ENCODE data around the gene RMND1. TPM values are rescaled to one million over a fixed set of nuclear protein-coding genes. Genes with fewer than 3 reads are reported as not detected.

The RMND1 gene
- total and polyA plus RNA-seq, 2 of the 13 experiments (the other 11 are each of a cell fraction or from before 2014, with no cell fraction given): 34.0 to 72.5 TPM

DNA sequence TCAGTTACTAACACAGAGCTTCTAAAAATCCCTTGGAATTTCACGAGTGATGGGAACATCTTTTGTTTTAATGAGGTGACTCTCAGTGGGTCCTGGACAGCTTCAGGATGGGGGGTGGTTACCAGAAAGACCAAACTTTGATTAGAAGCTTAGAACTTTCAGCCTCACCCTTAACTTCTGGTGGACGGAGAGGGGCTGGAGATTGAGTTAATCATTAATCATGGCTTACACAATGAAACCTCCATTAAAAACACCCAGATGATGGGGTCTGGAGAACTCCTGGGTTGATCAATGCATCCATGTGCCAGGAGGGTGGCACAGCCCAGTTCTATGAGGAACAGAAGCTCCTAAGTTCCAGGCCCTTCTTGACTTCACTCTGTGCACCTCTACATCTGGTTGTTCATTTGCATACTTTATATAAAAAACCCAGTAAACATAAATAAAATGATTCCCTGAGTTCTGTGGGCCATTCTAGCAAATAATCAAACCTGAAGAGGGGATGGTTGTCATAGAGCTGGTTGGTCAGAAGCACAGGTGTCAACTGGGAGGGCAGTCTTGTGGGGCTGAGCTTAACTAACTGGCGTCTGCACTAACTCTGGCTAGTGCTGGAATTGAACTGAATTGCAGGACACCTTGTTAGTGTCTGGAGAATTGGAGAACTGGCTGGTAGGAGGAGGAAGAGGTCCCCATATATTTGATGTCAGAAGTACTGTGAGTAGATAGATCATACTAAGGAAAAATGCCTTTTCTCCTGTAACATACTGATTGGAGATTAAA, 10.3 kb downstream of the RMND1 start (continued):
- TF ChIP-seq, protein P1, sequence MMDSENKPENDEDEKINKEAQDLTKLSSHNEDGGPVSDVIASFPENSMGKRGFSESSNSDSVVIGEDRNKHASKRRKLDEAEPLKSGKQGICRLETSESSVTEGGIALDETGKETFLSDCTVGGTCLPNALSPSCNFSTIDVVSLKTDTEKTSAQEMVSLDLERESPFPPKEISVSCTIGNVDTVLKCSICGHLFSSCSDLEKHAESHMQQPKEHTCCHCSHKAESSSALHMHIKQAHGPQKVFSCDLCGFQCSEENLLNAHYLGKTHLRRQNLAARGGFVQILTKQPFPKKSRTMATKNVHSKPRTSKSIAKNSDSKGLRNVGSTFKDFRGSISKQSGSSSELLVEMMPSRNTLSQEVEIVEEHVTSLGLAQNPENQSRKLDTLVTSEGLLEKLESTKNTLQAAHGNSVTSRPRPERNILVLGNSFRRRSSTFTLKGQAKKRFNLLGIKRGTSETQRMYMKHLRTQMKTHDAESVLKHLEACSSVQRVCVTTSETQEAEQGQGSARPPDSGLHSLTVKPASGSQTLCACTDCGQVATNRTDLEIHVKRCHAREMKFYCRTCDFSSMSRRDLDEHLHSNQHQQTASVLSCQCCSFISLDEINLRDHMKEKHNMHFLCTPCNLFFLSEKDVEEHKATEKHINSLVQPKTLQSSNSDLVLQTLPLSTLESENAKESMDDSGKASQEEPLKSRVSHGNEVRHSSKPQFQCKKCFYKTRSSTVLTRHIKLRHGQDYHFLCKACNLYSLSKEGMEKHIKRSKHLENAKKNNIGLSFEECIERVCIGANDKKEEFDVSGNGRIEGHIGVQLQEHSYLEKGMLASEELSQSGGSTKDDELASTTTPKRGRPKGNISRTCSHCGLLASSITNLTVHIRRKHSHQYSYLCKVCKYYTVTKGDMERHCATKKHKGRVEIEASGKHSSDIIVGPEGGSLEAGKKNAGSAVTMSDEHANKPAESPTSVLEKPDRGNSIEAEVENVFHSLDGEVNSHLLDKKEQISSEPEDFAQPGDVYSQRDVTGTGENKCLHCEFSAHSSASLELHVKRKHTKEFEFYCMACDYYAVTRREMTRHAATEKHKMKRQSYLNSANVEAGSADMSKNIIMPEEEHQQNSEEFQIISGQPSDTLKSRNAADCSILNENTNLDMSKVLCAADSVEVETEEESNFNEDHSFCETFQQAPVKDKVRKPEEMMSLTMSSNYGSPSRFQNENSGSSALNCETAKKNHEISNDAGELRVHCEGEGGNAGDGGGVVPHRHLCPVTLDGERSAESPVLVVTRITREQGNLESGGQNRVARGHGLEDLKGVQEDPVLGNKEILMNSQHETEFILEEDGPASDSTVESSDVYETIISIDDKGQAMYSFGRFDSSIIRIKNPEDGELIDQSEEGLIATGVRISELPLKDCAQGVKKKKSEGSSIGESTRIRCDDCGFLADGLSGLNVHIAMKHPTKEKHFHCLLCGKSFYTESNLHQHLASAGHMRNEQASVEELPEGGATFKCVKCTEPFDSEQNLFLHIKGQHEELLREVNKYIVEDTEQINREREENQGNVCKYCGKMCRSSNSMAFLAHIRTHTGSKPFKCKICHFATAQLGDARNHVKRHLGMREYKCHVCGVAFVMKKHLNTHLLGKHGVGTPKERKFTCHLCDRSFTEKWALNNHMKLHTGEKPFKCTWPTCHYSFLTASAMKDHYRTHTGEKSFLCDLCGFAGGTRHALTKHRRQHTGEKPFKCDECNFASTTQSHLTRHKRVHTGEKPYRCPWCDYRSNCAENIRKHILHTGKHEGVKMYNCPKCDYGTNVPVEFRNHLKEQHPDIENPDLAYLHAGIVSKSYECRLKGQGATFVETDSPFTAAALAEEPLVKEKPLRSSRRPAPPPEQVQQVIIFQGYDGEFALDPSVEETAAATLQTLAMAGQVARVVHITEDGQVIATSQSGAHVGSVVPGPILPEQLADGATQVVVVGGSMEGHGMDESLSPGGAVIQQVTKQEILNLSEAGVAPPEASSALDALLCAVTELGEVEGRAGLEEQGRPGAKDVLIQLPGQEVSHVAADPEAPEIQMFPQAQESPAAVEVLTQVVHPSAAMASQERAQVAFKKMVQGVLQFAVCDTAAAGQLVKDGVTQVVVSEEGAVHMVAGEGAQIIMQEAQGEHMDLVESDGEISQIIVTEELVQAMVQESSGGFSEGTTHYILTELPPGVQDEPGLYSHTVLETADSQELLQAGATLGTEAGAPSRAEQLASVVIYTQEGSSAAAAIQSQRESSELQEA (CRISPR knock-in tag; IDR thresholded peaks at IDR 0.05; ENCODE audit: not compliant biosample characterization): no peak
- TF ChIP-seq, protein P2, sequence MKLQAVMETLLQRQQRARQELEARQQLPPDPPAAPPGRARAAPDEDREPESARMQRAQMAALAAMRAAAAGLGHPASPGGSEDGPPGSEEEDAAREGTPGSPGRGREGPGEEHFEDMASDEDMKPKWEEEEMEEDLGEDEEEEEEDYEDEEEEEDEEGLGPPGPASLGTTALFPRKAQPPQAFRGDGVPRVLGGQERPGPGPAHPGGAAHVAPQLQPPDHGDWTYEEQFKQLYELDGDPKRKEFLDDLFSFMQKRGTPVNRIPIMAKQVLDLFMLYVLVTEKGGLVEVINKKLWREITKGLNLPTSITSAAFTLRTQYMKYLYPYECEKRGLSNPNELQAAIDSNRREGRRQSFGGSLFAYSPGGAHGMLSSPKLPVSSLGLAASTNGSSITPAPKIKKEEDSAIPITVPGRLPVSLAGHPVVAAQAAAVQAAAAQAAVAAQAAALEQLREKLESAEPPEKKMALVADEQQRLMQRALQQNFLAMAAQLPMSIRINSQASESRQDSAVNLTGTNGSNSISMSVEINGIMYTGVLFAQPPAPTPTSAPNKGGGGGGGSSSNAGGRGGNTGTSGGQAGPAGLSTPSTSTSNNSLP (IDR thresholded peaks at IDR 0.05; ENCODE audit: low read depth, low read length): peak; percentile 71
- TF ChIP-seq, protein P3, sequence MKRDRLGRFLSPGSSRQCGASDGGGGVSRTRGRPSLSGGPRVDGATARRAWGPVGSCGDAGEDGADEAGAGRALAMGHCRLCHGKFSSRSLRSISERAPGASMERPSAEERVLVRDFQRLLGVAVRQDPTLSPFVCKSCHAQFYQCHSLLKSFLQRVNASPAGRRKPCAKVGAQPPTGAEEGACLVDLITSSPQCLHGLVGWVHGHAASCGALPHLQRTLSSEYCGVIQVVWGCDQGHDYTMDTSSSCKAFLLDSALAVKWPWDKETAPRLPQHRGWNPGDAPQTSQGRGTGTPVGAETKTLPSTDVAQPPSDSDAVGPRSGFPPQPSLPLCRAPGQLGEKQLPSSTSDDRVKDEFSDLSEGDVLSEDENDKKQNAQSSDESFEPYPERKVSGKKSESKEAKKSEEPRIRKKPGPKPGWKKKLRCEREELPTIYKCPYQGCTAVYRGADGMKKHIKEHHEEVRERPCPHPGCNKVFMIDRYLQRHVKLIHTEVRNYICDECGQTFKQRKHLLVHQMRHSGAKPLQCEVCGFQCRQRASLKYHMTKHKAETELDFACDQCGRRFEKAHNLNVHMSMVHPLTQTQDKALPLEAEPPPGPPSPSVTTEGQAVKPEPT (CRISPR knock-in tag; IDR thresholded peaks at IDR 0.05; ENCODE audit: low read depth): no peak
- TF ChIP-seq KLF12 (CRISPR knock-in tag; IDR thresholded peaks at IDR 0.05; ENCODE audit: borderline replicate concordance): no peak
- TF ChIP-seq ZNF30 (CRISPR knock-in tag; IDR thresholded peaks at IDR 0.05): no peak
- no peak for TF ChIP-seq NFE2 (CRISPR knock-in tag; IDR thresholded peaks at IDR 0.05)
- no peak for TF ChIP-seq ZFY (CRISPR knock-in tag; IDR thresholded peaks at IDR 0.05)
- TF ChIP-seq DPF2 (CRISPR knock-in tag; IDR thresholded peaks at IDR 0.05; ENCODE audit: borderline replicate concordance, low read depth): no peak
- TF ChIP-seq, protein P4, sequence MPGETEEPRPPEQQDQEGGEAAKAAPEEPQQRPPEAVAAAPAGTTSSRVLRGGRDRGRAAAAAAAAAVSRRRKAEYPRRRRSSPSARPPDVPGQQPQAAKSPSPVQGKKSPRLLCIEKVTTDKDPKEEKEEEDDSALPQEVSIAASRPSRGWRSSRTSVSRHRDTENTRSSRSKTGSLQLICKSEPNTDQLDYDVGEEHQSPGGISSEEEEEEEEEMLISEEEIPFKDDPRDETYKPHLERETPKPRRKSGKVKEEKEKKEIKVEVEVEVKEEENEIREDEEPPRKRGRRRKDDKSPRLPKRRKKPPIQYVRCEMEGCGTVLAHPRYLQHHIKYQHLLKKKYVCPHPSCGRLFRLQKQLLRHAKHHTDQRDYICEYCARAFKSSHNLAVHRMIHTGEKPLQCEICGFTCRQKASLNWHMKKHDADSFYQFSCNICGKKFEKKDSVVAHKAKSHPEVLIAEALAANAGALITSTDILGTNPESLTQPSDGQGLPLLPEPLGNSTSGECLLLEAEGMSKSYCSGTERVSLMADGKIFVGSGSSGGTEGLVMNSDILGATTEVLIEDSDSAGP (CRISPR knock-in tag; IDR thresholded peaks at IDR 0.05; ENCODE audit: borderline replicate concordance): no peak
- TF ChIP-seq GFI1 (CRISPR knock-in tag; IDR thresholded peaks at IDR 0.05; ENCODE audit: borderline replicate concordance): no peak
- peak; percentile 57 for TF ChIP-seq GATAD2A (CRISPR knock-in tag; IDR thresholded peaks at IDR 0.05)
- no peak for TF ChIP-seq ZC3H4 (CRISPR knock-in tag; IDR thresholded peaks at IDR 0.05; ENCODE audit: borderline replicate concordance)
- no peak for TF ChIP-seq ZNF460 (CRISPR knock-in tag; IDR thresholded peaks at IDR 0.05; ENCODE audit: borderline replicate concordance)
- TF ChIP-seq KDM4B (CRISPR knock-in tag; IDR thresholded peaks at IDR 0.05): no peak
- no peak for TF ChIP-seq SIN3B (IDR thresholded peaks at IDR 0.05; ENCODE audit: low read length)
- TF ChIP-seq NR1H2 (CRISPR knock-in tag; IDR thresholded peaks at IDR 0.05; ENCODE audit: borderline replicate concordance, low read depth): no peak

Data from HepG2 (cell line).